HEK293 (cell line): ENCODE results near the gene PARL.

Experiments used
- CTCF ChIA-PET: fragments of 350-600 bp; formaldehyde crosslinking; extraction: SDS; loops from one replicate; lab custom pipeline; 2021; ENCODE audit warnings: antibody characterized with exemption; lab: Yijun Ruan, JAX
- POLR2A ChIA-PET: fragments of 300-600 bp; formaldehyde crosslinking; extraction: SDS; loops from one replicate; lab custom pipeline; 2020; ENCODE audit warnings: antibody characterized with exemption, inconsistent platforms; lab: Yijun Ruan, JAX
- H3K27ac ChIP-seq: fragments of 200-500 bp; sonication (Bioruptor generic); 2 replicates; pipeline ENCODE4 v1.5.1; 2014; ENCODE audit warnings: low read depth, low read length, control low read depth, inconsistent platforms; ENCODE audit errors: extremely low read depth
- H3K36me3 ChIP-seq, 2 experiments: fragments of 200-500 bp in 1 of 2; sonication (Bioruptor generic) in 1 of 2; 1 replicate in 1 of 2; 2 replicates in 1 of 2; pipeline ENCODE4 v1.5.1; 2014 to 2017; ENCODE audit warnings: inconsistent platforms in 2 of 2, low read length in 2 of 2; ENCODE audit not compliant: control insufficient read depth in 2 of 2, insufficient read depth in 1 of 2
- H3K4me1 ChIP-seq: fragments of 200-500 bp; sonication (Bioruptor generic); 2 replicates; pipeline ENCODE4 v1.5.1; 2014; ENCODE audit warnings: mild to moderate bottlenecking, low read length, inconsistent platforms; ENCODE audit not compliant: control insufficient read depth, insufficient read depth
- H3K4me3 ChIP-seq: 2 replicates; pipeline ENCODE4 v1.5.1; 2011; ENCODE audit warnings: low read depth, mild to moderate bottlenecking, control low read depth, low read length, moderate library complexity
- H3K9me3 ChIP-seq: fragments of 200-500 bp; sonication (Bioruptor generic); 2 replicates; pipeline ENCODE4 v1.5.1; 2014; ENCODE audit warnings: low read depth, low read length, inconsistent platforms; ENCODE audit not compliant: control insufficient read depth, insufficient read depth
- FEZF1 ChIP-seq: fragments of 450-650 bp; formaldehyde crosslinking; IDR thresholded peaks from 2 replicates; pipeline ENCODE4 v1.5.1; 2016; ENCODE audit warnings: missing biosample characterization, missing genetic modification characterization
- GLIS1 ChIP-seq: fragments of 450-650 bp; formaldehyde crosslinking; IDR thresholded peaks from 2 replicates; pipeline ENCODE4 v1.5.1; 2016; ENCODE audit warnings: missing biosample characterization, missing genetic modification characterization
- KLF8 ChIP-seq: fragments of 450-650 bp; formaldehyde crosslinking; IDR thresholded peaks from 2 replicates; pipeline ENCODE4 v1.5.1; 2016; ENCODE audit warnings: missing biosample characterization, missing genetic modification characterization
- YY2 ChIP-seq: fragments of 450-650 bp; formaldehyde crosslinking; IDR thresholded peaks from 2 replicates; pipeline ENCODE4 v1.5.1; 2016; ENCODE audit warnings: missing biosample characterization, missing genetic modification characterization
- ZBTB48 ChIP-seq: fragments of 450-650 bp; formaldehyde crosslinking; IDR thresholded peaks from 2 replicates; pipeline ENCODE4 v1.5.1; 2016; ENCODE audit warnings: missing biosample characterization, missing genetic modification characterization
- ZBTB49 ChIP-seq: fragments of 450-650 bp; formaldehyde crosslinking; IDR thresholded peaks from 2 replicates; pipeline ENCODE4 v1.5.1; 2016; ENCODE audit warnings: missing biosample characterization, missing genetic modification characterization, low read depth
- ZBTB6 ChIP-seq: fragments of 450-650 bp; formaldehyde crosslinking; IDR thresholded peaks from 2 replicates; pipeline ENCODE4 v1.5.1; 2017; ENCODE audit warnings: missing biosample characterization, missing genetic modification characterization
- ZBTB7A ChIP-seq: fragments of 450-650 bp; formaldehyde crosslinking; IDR thresholded peaks from 2 replicates; pipeline ENCODE4 v1.5.1; 2016; ENCODE audit warnings: low read depth, missing biosample characterization, missing genetic modification characterization
- ZBTB8A ChIP-seq: fragments of 450-650 bp; formaldehyde crosslinking; IDR thresholded peaks from 2 replicates; pipeline ENCODE4 v1.5.1; 2016; ENCODE audit warnings: missing biosample characterization, missing genetic modification characterization
- ZNF223 ChIP-seq: fragments of 450-650 bp; formaldehyde crosslinking; IDR thresholded peaks from 2 replicates; pipeline ENCODE4 v1.5.1; 2016; ENCODE audit warnings: missing biosample characterization, missing genetic modification characterization
- ZNF23 ChIP-seq: fragments of 450-650 bp; formaldehyde crosslinking; IDR thresholded peaks from 2 replicates; pipeline ENCODE4 v1.5.1; 2016; ENCODE audit warnings: missing biosample characterization, missing genetic modification characterization, borderline replicate concordance
- ZNF366 ChIP-seq: fragments of 450-650 bp; formaldehyde crosslinking; conservative IDR thresholded peaks from 2 replicates; pipeline ENCODE4 v1.5.1; 2016; ENCODE audit warnings: missing biosample characterization, missing genetic modification characterization
- ZNF514 ChIP-seq: fragments of 450-650 bp; formaldehyde crosslinking; IDR thresholded peaks from 2 replicates; pipeline ENCODE4 v1.5.1; 2016; ENCODE audit warnings: missing biosample characterization, missing genetic modification characterization
- ZNF518A ChIP-seq: fragments of 450-650 bp; formaldehyde crosslinking; conservative IDR thresholded peaks from 2 replicates; pipeline ENCODE4 v1.5.1; 2016; ENCODE audit warnings: low read depth, missing biosample characterization, missing genetic modification characterization
- ZNF585B ChIP-seq: fragments of 450-650 bp; formaldehyde crosslinking; IDR thresholded peaks from 2 replicates; pipeline ENCODE4 v1.5.1; 2016; ENCODE audit warnings: missing biosample characterization, missing genetic modification characterization
- ZNF658 ChIP-seq: fragments of 450-650 bp; formaldehyde crosslinking; IDR thresholded peaks from 2 replicates; pipeline ENCODE4; 2016; ENCODE audit warnings: missing biosample characterization, missing genetic modification characterization
- ZNF660 ChIP-seq: fragments of 450-650 bp; IDR thresholded peaks from 2 replicates; pipeline ENCODE4 v1.5.1; 2018; ENCODE audit warnings: missing biosample characterization, mild to moderate bottlenecking, missing genetic modification characterization
- TF ChIP-seq, protein P1 (sequence below): fragments of 450-650 bp; formaldehyde crosslinking; IDR thresholded peaks from 2 replicates; pipeline ENCODE4 v1.5.1; 2016; ENCODE audit warnings: missing biosample characterization, missing genetic modification characterization
- TF ChIP-seq, protein P2 (sequence below): fragments of 450-650 bp; formaldehyde crosslinking; IDR thresholded peaks from 2 replicates; pipeline ENCODE4 v1.5.1; 2016; ENCODE audit warnings: missing biosample characterization, missing genetic modification characterization

PARL gene

DNA sequence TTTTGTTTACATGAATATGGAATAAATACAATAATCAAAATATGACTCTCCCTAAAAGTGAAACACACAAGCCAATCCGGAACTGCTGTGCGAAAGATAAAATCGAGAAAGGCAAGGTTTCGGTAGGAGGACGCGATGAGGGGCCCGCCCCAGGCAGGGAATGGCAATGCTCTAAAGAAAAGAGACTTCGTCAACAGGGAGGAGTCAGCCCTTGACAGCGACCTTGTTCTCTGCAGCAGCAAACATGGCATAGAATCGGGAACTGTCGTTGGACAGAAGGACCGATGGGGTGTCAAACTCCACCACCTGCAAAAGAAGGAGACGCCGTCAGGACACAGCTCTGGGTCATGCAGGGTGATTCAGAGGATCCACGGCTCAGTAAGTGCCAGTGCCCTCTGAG is 36.4 kb upstream of the PARL start:
- Histone ChIP-seq H3K36me3 (peaks cover 0 to 45% of the 10 kb centered on the region in 2 experiments; a peak in 2 of 3 replicates), H3K27ac (no peak overlapping the region), H3K4me3 (no peak overlapping the region), H3K4me1 (no peaks in the 10 kb centered on the region), H3K9me3 (no peaks in the 10 kb centered on the region)
- POLR2A ChIA-PET, result interaction anchor here (0.6 kb wide), 1 partner anchor 184 kb away, joined by 3 read pairs; no protein-coding TSS in a partner anchor
- TF ChIP-seq, protein P1, sequence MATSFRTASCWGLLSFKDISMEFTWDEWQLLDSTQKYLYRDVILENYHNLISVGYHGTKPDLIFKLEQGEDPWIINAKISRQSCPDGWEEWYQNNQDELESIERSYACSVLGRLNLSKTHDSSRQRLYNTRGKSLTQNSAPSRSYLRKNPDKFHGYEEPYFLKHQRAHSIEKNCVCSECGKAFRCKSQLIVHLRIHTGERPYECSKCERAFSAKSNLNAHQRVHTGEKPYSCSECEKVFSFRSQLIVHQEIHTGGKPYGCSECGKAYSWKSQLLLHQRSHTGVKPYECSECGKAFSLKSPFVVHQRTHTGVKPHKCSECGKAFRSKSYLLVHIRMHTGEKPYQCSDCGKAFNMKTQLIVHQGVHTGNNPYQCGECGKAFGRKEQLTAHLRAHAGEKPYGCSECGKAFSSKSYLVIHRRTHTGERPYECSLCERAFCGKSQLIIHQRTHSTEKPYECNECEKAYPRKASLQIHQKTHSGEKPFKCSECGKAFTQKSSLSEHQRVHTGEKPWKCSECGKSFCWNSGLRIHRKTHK (tag by site-specific recombination), result no peak
- TF ChIP-seq ZBTB7A (tag by site-specific recombination), result no peak
- CTCF ChIA-PET, result interaction anchor here (1.3 kb wide), 1 partner anchor 368 kb away, joined by 3 read pairs; no protein-coding TSS in a partner anchor

GRCh38 chr3:183920416-183920815 is 35.7 kb upstream of the PARL start:
- Histone ChIP-seq H3K4me3 (no peak overlapping the region), H3K27ac (no peak overlapping the region), H3K36me3 (peaks cover 0 to 42% of the 10 kb centered on the region in 2 experiments; a peak in 1 of 3 replicates), H3K9me3 (no peaks in the 10 kb centered on the region), H3K4me1 (no peaks in the 10 kb centered on the region)
- TF ChIP-seq ZBTB8A, result no peak
- POLR2A ChIA-PET, result interaction anchor here (0.6 kb wide), 1 partner anchor 184 kb away, joined by 3 read pairs; no protein-coding TSS in a partner anchor
- CTCF ChIA-PET, result interaction anchor here (1.3 kb wide), 1 partner anchor 369 kb away, joined by 3 read pairs; no protein-coding TSS in a partner anchor

DNA sequence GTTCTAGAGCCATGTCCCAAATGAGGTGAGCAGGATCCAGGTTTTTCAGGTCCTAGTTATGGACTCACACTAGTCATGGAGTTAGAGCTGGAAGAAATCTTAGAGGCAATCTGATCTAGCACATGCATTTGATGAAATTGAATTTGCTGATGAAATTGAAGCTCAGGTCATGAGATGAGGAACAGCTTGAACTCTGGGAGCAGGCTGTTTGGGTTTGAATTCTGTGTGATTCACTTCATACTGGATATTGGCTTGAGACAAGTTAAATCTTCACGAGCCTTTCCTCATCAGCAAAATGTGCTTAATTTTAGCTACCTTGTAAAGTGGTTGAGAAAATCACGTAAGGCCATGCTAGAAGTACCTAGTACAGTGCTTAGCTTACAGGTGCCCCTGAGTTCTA is 33.5 kb upstream of the PARL start:
- Histone ChIP-seq H3K36me3 (peaks cover 0 to 28% of the 10 kb centered on the region in 2 experiments; a peak in 1 of 3 replicates), H3K4me1 (no peaks in the 10 kb centered on the region), H3K27ac (no peak overlapping the region), H3K9me3 (no peaks in the 10 kb centered on the region), H3K4me3 (no peak overlapping the region)
- ChIA-PET CTCF (interaction anchor here (1.1 to 1.3 kb wide), 2 partner anchors 33 kb away, joined by 4 read pairs; partner anchors contain the start of gene PARL), POLR2A (no interaction called here)
- no peak for TF ChIP-seq ZBTB48 (tag by site-specific recombination)
- TF ChIP-seq, protein P2, sequence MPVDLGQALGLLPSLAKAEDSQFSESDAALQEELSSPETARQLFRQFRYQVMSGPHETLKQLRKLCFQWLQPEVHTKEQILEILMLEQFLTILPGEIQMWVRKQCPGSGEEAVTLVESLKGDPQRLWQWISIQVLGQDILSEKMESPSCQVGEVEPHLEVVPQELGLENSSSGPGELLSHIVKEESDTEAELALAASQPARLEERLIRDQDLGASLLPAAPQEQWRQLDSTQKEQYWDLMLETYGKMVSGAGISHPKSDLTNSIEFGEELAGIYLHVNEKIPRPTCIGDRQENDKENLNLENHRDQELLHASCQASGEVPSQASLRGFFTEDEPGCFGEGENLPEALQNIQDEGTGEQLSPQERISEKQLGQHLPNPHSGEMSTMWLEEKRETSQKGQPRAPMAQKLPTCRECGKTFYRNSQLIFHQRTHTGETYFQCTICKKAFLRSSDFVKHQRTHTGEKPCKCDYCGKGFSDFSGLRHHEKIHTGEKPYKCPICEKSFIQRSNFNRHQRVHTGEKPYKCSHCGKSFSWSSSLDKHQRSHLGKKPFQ (tag by site-specific recombination), result no peak
- TF ChIP-seq ZNF660 (tag by site-specific recombination), result no peak
- no peak for TF ChIP-seq ZBTB6 (tag by site-specific recombination)
- TF ChIP-seq GLIS1 (tag by site-specific recombination), result no peak
- no peak for TF ChIP-seq FEZF1 (tag by site-specific recombination)
- no peak for TF ChIP-seq ZNF223 (tag by site-specific recombination)
- no peak for TF ChIP-seq YY2 (tag by site-specific recombination)
- no peak for TF ChIP-seq ZNF585B (tag by site-specific recombination)
- no peak for TF ChIP-seq ZNF518A (tag by site-specific recombination)
- TF ChIP-seq ZNF366, result no peak
- no peak for TF ChIP-seq ZBTB49 (tag by site-specific recombination)
- no peak for TF ChIP-seq ZNF23 (tag by site-specific recombination)
- TF ChIP-seq KLF8, result no peak
- TF ChIP-seq ZNF658 (tag by site-specific recombination), result no peak
- TF ChIP-seq ZNF514 (tag by site-specific recombination), result no peak
